ENCODE results near the gene DNAAF1.
"Not testable (repeated sequence)": the region's sequence is repeated elsewhere in the genome, so short reads cannot be mapped to it uniquely, and the experiment has no call there.

Gene DNAAF1

DNA sequence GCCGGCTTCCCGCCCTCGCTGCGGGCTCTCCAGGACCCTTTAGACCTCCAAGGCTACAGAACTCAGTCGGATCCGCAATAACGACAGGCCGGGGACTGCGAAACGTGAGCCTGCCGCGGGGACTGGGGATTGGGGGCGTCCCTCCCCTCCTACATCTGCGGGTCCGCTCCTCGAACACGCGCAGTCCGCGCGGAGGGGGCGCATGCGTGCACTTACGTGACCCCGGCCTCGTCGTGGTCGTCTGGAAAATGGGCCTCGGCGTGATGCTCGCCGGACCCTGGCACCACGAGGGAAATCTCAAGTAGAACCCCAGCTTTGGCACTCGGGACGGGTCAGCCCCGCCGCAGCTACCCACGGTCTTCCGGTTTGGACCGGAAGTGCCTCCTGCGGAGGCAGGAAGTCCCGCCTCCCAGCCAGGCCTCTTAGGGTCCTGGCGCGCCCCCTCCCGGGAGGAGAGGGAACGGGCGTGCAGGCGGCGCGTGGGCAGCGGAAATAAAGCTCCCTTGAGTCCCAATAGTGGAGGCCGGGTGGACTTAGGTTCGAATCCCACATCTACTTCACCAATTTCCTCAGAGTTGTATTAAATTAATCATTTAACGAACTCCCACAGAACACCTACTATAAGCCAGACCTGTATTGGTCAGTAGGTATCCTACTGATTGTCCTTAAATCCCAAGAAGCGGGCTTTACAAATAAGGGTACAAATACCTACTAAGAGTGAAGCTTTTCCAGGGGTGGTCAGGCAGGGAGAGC is 41.8 kb downstream of the DNAAF1 start, which contains the start of gene TAF1C:
TSS of gene TAF1C (minus strand) at position 373 of the 753 bp plus-strand sequence. CDS start 2,069 bp downstream, outside the sequence.
- peak; percentile 87 for DNase-seq

DNA sequence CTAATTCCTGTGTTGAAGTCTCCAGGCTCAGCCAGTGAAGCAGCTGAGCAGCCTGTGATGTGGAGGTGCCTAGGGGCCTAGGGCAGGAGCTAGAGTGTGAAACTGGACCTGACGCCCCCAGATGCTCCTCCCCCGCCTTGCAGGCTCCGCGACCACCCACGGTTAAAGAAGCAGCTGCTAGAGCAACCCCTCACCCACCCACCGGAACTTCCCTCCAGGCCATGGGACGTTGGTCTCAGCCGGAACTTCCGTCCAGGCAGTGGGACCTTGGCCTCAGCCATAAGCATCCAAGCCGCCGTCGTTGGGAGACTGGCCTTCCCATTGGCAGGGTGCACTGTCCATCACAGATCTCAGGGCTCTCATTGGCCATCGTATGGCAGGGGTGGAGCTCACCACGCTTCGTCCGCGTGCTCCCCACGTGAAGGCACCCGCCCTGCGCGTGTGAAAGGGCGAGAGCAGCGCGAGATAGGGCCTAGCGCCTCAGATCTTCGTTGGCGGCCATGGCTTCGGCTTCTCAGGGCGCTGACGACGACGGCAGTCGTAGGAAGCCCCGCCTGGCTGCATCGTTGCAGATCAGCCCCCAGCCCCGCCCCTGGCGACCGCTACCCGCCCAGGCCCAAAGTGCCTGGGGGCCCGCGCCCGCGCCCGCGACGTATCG is 45.8 kb downstream of the DNAAF1 start, which contains the start of gene ADAD2:
TSS of gene ADAD2 (plus strand) at position 427 of the 658 bp plus-strand sequence. CDS start at position 501, 74 bp downstream.
- no peak for DNase-seq

DNA sequence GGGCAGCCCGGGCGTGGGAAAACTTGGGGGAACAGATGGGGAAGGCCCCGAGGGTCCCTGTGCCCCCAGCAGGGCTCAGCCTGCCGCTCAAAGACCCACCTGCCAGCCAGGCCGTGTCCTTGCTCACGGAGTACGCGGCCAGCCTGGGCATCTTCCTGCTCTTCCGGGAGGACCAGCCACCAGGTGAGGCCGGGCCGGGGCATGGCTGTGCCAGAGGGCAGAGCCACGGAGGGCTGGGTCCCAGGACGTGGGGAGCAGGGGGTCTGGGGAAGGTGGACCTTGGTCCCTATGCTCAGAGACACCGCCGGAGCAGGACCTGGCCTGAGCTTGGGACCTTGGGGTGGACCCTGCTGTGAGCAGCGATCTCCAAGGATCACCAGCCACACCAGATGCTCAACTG is 46.4 kb downstream of the DNAAF1 start:
- no peak for DNase-seq

DNA sequence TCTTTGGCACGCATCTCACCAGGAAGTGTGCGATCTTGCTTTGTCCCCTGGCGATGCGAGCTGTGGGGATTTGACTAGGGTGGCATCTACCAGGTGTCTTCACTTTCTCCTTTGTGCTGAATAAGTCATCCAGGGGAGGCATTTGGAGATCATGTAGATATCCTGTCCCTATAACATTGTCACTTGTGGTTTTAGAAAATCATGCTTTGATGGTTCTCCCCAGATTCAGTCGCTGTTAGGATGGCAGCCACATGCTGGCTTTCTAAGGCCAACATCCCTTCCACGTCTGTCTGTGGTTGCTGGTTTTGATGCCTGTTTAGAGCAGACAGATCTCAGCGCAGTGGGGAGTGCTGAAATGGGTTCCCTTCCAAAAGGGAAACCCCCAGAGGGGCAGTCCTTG is 48.4 kb downstream of the DNAAF1 start:
- no peak for DNase-seq

DNA sequence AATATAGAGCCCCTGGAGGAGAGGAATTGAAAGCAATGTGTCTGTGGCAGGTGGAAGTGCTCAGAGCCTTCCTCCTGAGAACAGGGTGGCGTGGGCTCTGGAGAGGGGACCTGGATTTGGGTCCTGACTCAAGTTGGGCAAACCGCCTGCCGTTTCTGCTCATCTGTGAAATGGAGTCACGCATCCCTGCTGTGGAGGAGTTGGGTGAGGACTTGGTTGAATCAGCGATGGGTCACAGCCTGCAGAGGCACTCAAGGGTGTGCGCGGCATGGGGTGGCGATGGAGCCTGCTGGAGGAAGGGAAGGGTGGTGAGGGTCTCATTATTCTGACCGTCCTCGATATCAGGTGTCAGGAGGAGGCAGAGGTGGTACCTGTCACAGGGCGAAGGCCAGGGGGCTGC is 48.9 kb downstream of the DNAAF1 start:
- DNase-seq = no peak

DNA sequence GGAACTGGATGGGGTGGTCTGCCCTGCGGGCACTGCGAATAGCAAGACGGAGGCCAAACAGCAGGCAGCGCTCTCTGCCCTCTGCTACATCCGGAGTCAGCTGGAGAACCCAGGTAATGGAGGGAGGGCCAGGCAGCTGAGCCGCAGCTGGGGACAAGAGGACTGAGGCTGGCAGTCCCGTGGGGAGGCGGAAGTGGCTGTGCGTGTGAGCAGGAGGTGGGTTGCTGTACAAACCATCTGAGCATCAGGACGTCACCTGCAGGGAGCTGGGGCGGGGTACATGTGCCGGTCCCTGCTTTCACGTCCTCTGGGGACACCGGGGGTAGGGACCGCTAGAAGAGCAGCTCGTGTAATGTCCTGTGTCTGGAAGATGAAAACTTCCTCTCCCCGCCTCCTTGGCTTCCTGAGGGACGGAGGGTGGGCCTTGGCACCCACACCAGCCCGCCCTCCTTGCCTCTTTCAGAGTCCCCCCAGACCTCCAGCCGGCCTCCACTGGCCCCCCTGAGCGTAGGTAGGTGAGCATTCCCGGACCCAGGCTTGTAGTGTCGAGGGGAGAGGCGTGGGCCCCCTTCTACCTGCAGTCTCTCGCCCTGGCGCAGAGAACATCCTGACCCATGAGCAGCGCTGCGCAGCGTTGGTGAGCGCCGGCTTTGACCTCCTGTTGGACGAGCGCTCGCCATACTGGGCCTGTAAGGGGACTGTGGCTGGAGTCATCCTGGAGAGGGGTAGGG is 49.5 kb downstream of the DNAAF1 start:
- peak; percentile 78 for DNase-seq

- DNase-seq = no peak
Measured at GRCh38 chr16:84195201-84196093, 50.3 kb downstream of the DNAAF1 start.

- DNase-seq = no peak
Measured at GRCh38 chr16:84196101-84196500, 51.0 kb downstream of the DNAAF1 start.

DNA sequence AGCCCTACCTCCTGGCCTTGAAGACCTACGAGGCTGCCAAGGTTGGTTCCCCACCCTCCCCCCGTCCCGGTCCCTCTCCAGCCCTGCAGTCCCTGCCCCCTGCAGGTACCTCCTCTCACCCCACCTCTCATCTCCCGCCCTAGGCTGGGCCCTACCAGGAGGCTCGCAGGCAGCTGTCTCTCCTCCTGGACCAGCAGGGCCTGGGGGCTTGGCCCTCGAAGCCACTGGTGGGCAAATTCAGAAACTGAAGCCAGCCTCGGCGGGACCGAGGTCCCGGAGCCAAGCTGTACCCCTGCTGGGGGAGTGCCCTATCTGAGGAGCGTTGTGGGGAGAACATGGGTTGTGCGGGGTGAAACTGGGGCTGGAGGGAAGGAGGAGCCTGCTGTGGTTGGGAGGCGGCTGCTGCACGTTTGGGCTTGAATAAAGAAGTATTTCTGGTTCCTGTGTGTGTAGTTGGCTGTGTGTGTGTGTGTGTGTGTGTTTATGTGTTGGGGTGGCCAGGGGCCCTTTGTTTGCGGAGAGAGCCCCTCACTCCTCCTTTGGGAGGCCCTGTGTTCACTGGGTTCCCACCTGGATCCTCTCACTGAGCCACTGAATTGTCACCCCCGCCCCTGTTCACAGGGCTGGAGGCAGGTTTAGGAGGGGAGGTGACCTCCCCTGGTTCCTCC is 51.8 kb downstream of the DNAAF1 start:
- DNase-seq = no peak

- DNase-seq = no peak
Measured at GRCh38 chr16:84197466-84198128, 52.5 kb downstream of the DNAAF1 start.

DNA sequence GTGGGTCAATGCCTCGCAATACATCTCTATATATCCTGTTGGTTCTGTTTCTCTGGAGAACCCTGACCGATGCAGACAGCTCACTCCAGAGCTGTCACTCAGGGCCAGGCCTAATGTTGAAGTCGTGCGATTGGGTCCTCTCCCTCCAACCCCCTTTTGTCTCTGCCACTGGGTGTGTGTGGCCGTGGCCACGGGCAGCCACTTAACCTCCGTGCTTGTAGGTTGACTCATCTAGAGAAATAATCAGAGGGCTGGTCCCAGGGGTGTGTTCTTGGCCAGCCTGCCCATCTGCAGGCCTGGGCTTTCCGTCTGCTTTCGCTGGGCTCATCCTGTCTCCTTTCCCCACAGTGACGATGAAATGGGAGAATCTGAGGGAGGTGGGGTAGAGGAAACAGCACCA is 53.3 kb downstream of the DNAAF1 start:
- DNase-seq = no peak

- no peak for DNase-seq
Measured at GRCh38 chr16:84199097-84199496, 54.0 kb downstream of the DNAAF1 start.

DNA sequence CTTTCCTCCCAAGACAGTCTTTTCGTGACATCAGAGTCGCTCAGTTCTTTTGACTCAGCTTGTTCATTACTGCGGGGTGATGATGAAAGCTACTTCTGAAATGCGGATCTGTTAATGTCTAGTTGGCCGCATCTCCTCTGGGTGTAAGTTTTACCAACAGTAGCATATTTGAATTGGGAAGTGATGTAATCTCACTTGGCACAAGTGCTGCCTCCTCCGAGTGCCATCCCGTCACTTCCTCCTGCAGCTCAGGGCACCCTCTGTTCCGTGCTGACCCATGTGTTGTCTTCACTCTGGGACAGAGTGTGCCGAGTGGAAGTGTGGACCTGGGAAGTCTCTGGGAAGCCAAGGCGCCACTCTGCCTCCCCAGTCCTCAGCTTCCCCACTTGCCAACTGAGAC is 54.8 kb downstream of the DNAAF1 start:
- no peak for DNase-seq

GRCh38 chr16:84204551-84204950 is 59.4 kb downstream of the DNAAF1 start:
- DNase-seq = not testable (repeated sequence)

- not testable (repeated sequence) for DNase-seq
Measured at GRCh38 chr16:84205123-84205522, 60.0 kb downstream of the DNAAF1 start.

- DNase-seq = no peak
Measured at GRCh38 chr16:84205976-84206691, 61.0 kb downstream of the DNAAF1 start.

DNA sequence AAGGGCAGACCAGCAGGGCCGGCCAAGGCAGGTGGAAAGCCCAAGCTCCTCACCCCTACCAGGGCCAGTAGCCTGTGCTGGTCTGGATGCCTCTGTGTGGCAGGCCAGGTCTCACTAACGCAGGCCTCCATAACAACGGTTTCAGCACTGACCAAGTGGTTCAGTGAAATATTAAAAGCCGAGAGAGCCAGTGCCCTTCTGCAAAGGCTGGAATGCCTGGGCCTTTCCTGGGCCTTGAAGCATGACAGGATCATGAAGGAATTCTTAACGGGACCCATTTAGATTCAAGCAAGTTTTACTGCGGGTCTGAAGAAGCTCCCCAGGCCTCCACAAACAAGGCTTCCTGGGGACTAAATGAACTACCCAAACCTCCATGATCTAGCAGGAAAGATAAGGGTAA is 62.1 kb downstream of the DNAAF1 start:
- DNase-seq = no peak

DNA sequence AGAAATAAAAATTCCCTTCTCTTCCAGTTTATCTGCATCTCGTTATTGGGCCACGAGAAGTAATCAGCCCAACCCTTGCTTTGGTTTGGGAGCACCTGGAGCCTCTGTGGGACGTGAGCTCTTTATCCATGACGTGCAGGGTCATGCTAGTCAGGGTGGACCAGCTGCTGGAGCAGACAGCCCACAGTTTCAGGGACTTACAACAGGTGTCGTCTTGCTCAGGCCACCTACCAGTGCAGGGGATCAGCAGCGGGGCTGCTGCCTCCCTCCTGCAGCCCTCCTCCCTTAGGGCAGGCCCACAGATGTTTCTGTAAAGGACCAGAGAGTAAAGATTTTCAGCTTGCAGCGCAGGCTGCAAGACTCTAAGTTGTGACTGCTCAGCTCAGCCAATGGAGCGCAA is 62.8 kb downstream of the DNAAF1 start:
- peak; percentile 70 for DNase-seq

- no peak for DNase-seq
Measured at GRCh38 chr16:84209989-84210388, 64.9 kb downstream of the DNAAF1 start.

DNA sequence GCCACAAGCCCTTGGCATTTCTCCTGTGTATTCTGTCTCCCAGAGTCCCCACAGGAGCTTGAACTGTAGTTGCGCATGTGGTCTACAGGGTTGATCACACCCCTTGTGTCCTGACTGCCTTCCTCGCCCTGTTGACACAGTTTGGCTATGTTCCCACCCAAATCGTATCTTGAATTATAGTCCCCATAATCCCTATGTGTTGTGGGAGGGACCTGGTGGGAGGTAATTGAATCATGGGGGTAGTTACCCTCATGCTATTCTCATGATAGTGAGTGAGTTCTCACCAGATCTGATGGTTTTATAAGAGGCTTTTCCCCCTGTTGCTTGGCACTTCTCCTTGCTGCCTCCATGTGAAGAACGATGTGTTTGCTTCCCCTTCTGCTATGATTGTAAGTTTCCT is 67.0 kb downstream of the DNAAF1 start:
- DNase-seq = no peak

GRCh38 chr16:84212631-84213030 is 67.5 kb downstream of the DNAAF1 start:
- DNase-seq = no peak

Measured in NCI-H2171 treated with DMSO at 0.1 percent for 48 hours (cell line).